SU-DHL-6 (cell line): Measurements from ENCODE around the gene VSX1.

Experiments used
- CTCF ChIP-seq: fragments of 200-600 bp; sonication (generic); IDR thresholded peaks from one replicate; pipeline ENCODE4 v1.5.1; 2017; ENCODE audit warnings: antibody characterized with exemption, mild to moderate bottlenecking, low read length, moderate library complexity; ENCODE audit not compliant: insufficient read depth, poor library complexity, severe bottlenecking
- EZH2phosphoT487 ChIP-seq: fragments of 200-600 bp; sonication (generic), shearing (Covaris generic); conservative IDR thresholded peaks from 2 replicates; pipeline ENCODE4 v1.6.1; 2018; ENCODE audit warnings: mild to moderate bottlenecking, antibody characterized with exemption, low read length, moderate library complexity, mixed read lengths

- no peak for TF ChIP-seq CTCF
- no peak for TF ChIP-seq EZH2phosphoT487
Measured at GRCh38 chr20:25052255-25053194, 29.4 kb downstream of the VSX1 start.
